ENCODE measurements around the gene HEG1. TPM values are rescaled to one million over a fixed set of nuclear protein-coding genes. Genes with fewer than 3 reads are reported as not detected.
"Not testable (repeated sequence)": the region's sequence is repeated elsewhere in the genome, so short reads cannot be mapped to it uniquely, and the experiment has no call there.

HEG1 gene
- total and polyA plus RNA-seq, 8 donors = 2.3 to 56.9 (median 21.5) TPM

- intact Hi-C loops (cut with DNase I; ENCODE audit: low total_unique reads) = no loop called here
- TF ChIP-seq CTCF (IDR thresholded peaks at IDR 0.05) (no peak), POLR2AphosphoS5 (IDR thresholded peaks at IDR 0.05) (no peak), POLR2A (IDR thresholded peaks at IDR 0.05) (no peak), EP300 (IDR thresholded peaks at IDR 0.05) (no peak)
These were observed 29.4 kb upstream of the HEG1 start for GRCh38 chr3:125085166-125085565.

GRCh38 chr3:125083776-125084175 lies 28.0 kb upstream of the HEG1 start:
- Histone ChIP-seq H3K4me3 (no peak overlapping the region), H3K36me3 (peaks cover 0 to 15% (median 6%) of the 10 kb centered on the region in 4 donors), H3K27me3 (no peaks in the 10 kb centered on the region), H3K27ac (no peak overlapping the region), H3K4me1 (peaks cover 0 to 5% (median 0%) of the 10 kb centered on the region in 4 donors), H3K9me3 (no peaks in the 10 kb centered on the region)
- DNase-seq = no peak
- intact Hi-C loops (cut with DNase I; ENCODE audit: low total_unique reads) = no loop called here
- TF ChIP-seq POLR2A (IDR thresholded peaks at IDR 0.05) (no peak), EP300 (IDR thresholded peaks at IDR 0.05) (no peak), CTCF (IDR thresholded peaks at IDR 0.05) (no peak), POLR2AphosphoS5 (IDR thresholded peaks at IDR 0.05) (no peak)
- WGBS, 5 donors = 77 to 88% (median 87%) methylated on average over 10 of the region's 10 CpGs

More at GRCh38 chr3:125085166-125085565, 29.4 kb upstream of the HEG1 start:
- H3K27me3 ChIP-seq = no peaks in the 10 kb centered on the region
- H3K4me1 ChIP-seq = no peaks in the 10 kb centered on the region
- H3K4me3 ChIP-seq = no peak overlapping the region
- no peaks in the 10 kb centered on the region for H3K9me3 ChIP-seq
- H3K27ac ChIP-seq = no peak overlapping the region
- DNase-seq = no peak
- peaks cover 0 to 15% (median 4%) of the 10 kb centered on the region in 4 donors for H3K36me3 ChIP-seq

- 81 to 88% (median 85%) methylated on average over 4 of the region's 4 CpGs for WGBS, 5 donors
- H3K27ac ChIP-seq; intact Hi-C loops (cut with DNase I; ENCODE audit: low total_unique reads); H3K27me3 ChIP-seq; H3K9me3 ChIP-seq; DNase-seq; H3K4me3 ChIP-seq; H3K4me1 ChIP-seq: not testable (repeated sequence)
- H3K36me3 ChIP-seq = peaks cover 0 to 15% (median 3%) of the 10 kb centered on the region in 4 donors
These were observed 26.5 kb upstream of the HEG1 start for GRCh38 chr3:125082339-125082738.

- Histone ChIP-seq H3K9me3 (no peaks in the 10 kb centered on the region), H3K36me3 (peaks cover 0 to 11% (median 3%) of the 10 kb centered on the region in 4 donors), H3K27ac (no peak overlapping the region), H3K4me1 (peaks cover 0 to 5% (median 0%) of the 10 kb centered on the region in 4 donors), H3K27me3 (no peaks in the 10 kb centered on the region), H3K4me3 (no peak overlapping the region)
- no peak for TF ChIP-seq POLR2AphosphoS5 (IDR thresholded peaks at IDR 0.05)
- TF ChIP-seq CTCF (IDR thresholded peaks at IDR 0.05) = no peak
- TF ChIP-seq POLR2A (IDR thresholded peaks at IDR 0.05) = no peak
- no peak for TF ChIP-seq EP300 (IDR thresholded peaks at IDR 0.05)
- WGBS, 5 donors = 91 to 100% (median 94%) methylated on average over 1 of the region's 1 CpG
- no peak for DNase-seq
- intact Hi-C loops (cut with DNase I; ENCODE audit: low total_unique reads) = no loop called here
These were observed 24.3 kb upstream of the HEG1 start for GRCh38 chr3:125080077-125080476.

GRCh38 chr3:125079675-125080045 lies 23.9 kb upstream of the HEG1 start:
- 36 to 65% (median 53%) methylated on average over 1 of the region's 1 CpG for WGBS, 5 donors
- no peak overlapping the region for H3K4me3 ChIP-seq

More at GRCh38 chr3:125079675-125080045, 23.9 kb upstream of the HEG1 start:
- DNase-seq = no peak
- no peak for TF ChIP-seq POLR2A (IDR thresholded peaks at IDR 0.05)
- no peak for TF ChIP-seq CTCF (IDR thresholded peaks at IDR 0.05)
- TF ChIP-seq POLR2AphosphoS5 (IDR thresholded peaks at IDR 0.05) = no peak
- no peak for TF ChIP-seq EP300 (IDR thresholded peaks at IDR 0.05)
- peaks cover 0 to 11% (median 3%) of the 10 kb centered on the region in 4 donors for H3K36me3 ChIP-seq
- H3K27me3 ChIP-seq = no peaks in the 10 kb centered on the region
- H3K9me3 ChIP-seq = no peaks in the 10 kb centered on the region
- intact Hi-C loops (cut with DNase I; ENCODE audit: low total_unique reads) = no loop called here
- H3K27ac ChIP-seq = no peak overlapping the region
- H3K4me1 ChIP-seq = peaks cover 0 to 5% (median 0%) of the 10 kb centered on the region in 4 donors

All from stomach (tissue), 9 donors.